AML-193 (cell line): ENCODE measurements around the gene CEACAM21.

Experiments
- DNase-seq, 2 experiments: peaks; one replicate each; lab custom pipeline; 2025; lab: John Stamatoyannopoulos, UW

Gene CEACAM21

GRCh38 chr19:41587101-41587837 is 11.3 kb downstream of the CEACAM21 start:
- DNase-seq: no peak

- DNase-seq: no peak
Measured at GRCh38 chr19:41587838-41588210, 11.9 kb downstream of the CEACAM21 start.

- DNase-seq: peak; percentile 21 to 32
Measured at GRCh38 chr19:41588497-41589209, 12.7 kb downstream of the CEACAM21 start.

GRCh38 chr19:41589371-41589770 is 13.4 kb downstream of the CEACAM21 start:
- no peak for DNase-seq

GRCh38 chr19:41590936-41591335 is 15.0 kb downstream of the CEACAM21 start:
- no peak for DNase-seq

- DNase-seq: no peak
Measured at GRCh38 chr19:41591951-41592562, 16.1 kb downstream of the CEACAM21 start.

- peak; percentile 84 to 88 for DNase-seq
Measured at GRCh38 chr19:41595258-41595889, 19.4 kb downstream of the CEACAM21 start.

- no peak for DNase-seq
Measured at GRCh38 chr19:41595890-41596280, 19.9 kb downstream of the CEACAM21 start.

GRCh38 chr19:41597600-41598041 is 21.7 kb downstream of the CEACAM21 start:
- DNase-seq: peak; percentile 53 to 62

- DNase-seq: no peak
Measured at GRCh38 chr19:41599175-41599966, 23.4 kb downstream of the CEACAM21 start.

- no peak for DNase-seq
Measured at GRCh38 chr19:41601771-41602170, 25.8 kb downstream of the CEACAM21 start.

- DNase-seq: no peak
Measured at GRCh38 chr19:41604831-41605230, 28.9 kb downstream of the CEACAM21 start.

- no peak for DNase-seq
Measured at GRCh38 chr19:41606215-41606837, 30.4 kb downstream of the CEACAM21 start.

GRCh38 chr19:41607668-41608067 is 31.7 kb downstream of the CEACAM21 start:
- DNase-seq: no peak

- DNase-seq: no peak
Measured at GRCh38 chr19:41610789-41611188, 34.8 kb downstream of the CEACAM21 start.

GRCh38 chr19:41612483-41612882 is 36.5 kb downstream of the CEACAM21 start:
- DNase-seq: peak; percentile 86 to 87

GRCh38 chr19:41615207-41615606 is 39.2 kb downstream of the CEACAM21 start:
- DNase-seq: no peak

- DNase-seq: peak; percentile 49 to 69
Measured at GRCh38 chr19:41616792-41617621, 41.0 kb downstream of the CEACAM21 start.

GRCh38 chr19:41617941-41618730 is 42.2 kb downstream of the CEACAM21 start:
- no peak for DNase-seq
